Measurements from ENCODE around the gene HGS. TPM values are rescaled to one million over a fixed set of nuclear protein-coding genes. Genes with fewer than 3 reads are reported as not detected.

The HGS gene
- polyA plus RNA-seq, 3 donors, result 19.3 to 200 (median 28.0) TPM

DNA sequence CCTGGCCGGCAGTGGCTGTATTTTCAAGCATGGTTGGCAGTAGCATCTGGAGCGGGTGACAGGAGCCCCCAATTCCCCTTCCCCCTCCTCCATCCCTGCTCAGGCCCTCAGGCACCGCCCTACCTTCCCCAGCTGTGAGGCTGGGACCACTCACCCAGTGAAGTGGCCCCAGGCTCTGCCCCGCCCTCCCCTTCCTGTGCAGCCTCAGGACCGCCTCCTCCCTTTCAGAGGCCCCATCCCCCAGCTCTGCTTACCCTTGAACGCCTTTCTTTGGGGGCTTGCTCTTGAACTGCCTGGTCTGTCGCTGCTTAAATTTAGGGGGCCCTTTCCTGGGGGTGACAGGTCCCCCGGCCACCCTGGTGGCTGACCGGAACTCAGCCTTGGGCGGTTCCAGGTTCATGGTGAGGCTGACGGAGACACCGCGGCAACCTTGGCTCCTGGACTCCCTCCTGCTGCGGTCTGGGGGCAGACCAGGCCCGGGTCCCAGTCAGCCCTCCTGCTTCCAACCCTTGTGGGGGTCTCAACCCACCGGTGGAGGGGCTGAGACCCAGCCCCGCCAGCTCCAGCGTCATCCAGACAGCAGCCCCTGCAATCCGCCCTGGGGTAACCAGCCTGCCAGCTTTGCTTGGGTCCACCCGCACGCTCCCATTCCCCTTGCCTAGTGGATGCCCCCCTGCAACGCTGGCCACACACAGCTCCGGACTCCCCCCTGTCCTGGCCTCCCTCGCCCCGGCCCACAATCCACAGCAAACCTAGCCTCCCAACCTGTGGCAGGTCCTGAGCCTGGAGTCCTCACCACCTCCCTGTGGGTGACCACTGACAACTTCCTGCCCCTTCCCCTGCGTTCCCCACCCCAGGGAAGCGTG, 30.7 kb upstream of the HGS start:
- Histone ChIP-seq H3K4me1 (ENCODE audit: control insufficient read depth in 1 of 2, insufficient read depth in 2 of 2, low read length in 2 of 2) (peaks cover 19 to 26% of the 10 kb centered on the region in 2 donors), H3K79me2 (ENCODE audit: insufficient read depth, low read length) (no peaks in the 10 kb centered on the region), H3K4me3 (replicated peaks in 1 of 3; ENCODE audit: low read depth in 2 of 3, low read length in 3 of 3) (peak overlapping the region; percentile 33 to 78 (median 59)), H3K36me3 (replicated peaks in 1 of 2; ENCODE audit: control insufficient read depth in 1 of 2, insufficient read depth in 2 of 2, low read length in 2 of 2) (no peaks in the 10 kb centered on the region), H3K9ac (ENCODE audit: insufficient read depth, low read length, poor library complexity, severe bottlenecking) (peak overlapping the region; percentile 70), H3K9me3 (replicated peaks in 1 of 2; ENCODE audit: control insufficient read depth in 1 of 2, insufficient read depth in 1 of 2, low read length in 2 of 2) (peaks cover 7 to 16% of the 10 kb centered on the region in 2 donors), H3K4me2 (replicated peaks; ENCODE audit: extremely low read depth, low read length, poor library complexity, severe bottlenecking) (peak overlapping the region; percentile 86), H3K27ac (ENCODE audit: low read depth in 1 of 2, low read length in 2 of 2) (peak overlapping the region in 1 of 2 donors; percentile 53), H2AFZ (ENCODE audit: insufficient read depth, low read depth, low read length, poor library complexity, severe bottlenecking) (peak overlapping the region; percentile 97), H4K20me1 (ENCODE audit: insufficient read depth, low read length) (no peaks in the 10 kb centered on the region), H3K27me3 (ENCODE audit: control insufficient read depth in 2 of 2, insufficient read depth in 2 of 2, low read length in 2 of 2) (peaks cover 6 to 16% of the 10 kb centered on the region in 2 donors)
- peak in 1 of 3 donors; percentile 11 for DNase-seq
- peaks cover 21% of the 10 kb centered on the region for H3K4me1 Mint-ChIP-seq
- H3K4me3 Mint-ChIP-seq, result peak overlapping the region; percentile 89 to 98
- H3K27me3 Mint-ChIP-seq (ENCODE audit: low read depth in 3 of 3), result peaks cover 22 to 36% (median 30%) of the 10 kb centered on the region in 3 donors
- under 1% methylated on average over 23 of the region's 27 CpGs for WGBS (ENCODE audit: insufficient coverage)
- TF ChIP-seq, protein P1, sequence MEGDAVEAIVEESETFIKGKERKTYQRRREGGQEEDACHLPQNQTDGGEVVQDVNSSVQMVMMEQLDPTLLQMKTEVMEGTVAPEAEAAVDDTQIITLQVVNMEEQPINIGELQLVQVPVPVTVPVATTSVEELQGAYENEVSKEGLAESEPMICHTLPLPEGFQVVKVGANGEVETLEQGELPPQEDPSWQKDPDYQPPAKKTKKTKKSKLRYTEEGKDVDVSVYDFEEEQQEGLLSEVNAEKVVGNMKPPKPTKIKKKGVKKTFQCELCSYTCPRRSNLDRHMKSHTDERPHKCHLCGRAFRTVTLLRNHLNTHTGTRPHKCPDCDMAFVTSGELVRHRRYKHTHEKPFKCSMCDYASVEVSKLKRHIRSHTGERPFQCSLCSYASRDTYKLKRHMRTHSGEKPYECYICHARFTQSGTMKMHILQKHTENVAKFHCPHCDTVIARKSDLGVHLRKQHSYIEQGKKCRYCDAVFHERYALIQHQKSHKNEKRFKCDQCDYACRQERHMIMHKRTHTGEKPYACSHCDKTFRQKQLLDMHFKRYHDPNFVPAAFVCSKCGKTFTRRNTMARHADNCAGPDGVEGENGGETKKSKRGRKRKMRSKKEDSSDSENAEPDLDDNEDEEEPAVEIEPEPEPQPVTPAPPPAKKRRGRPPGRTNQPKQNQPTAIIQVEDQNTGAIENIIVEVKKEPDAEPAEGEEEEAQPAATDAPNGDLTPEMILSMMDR (IDR thresholded peaks at IDR 0.05), result no peak
- H3K9me3 Mint-ChIP-seq, result peaks cover 10 to 21% (median 18%) of the 10 kb centered on the region in 7 donors
- H3K27ac Mint-ChIP-seq, result peak overlapping the region in 5 of 7 donors; percentile 20 to 84 (median 37)
- intact Hi-C loops (cut with micrococcal nuclease), result no loop called here
- H3K36me3 Mint-ChIP-seq, result peaks cover 2 to 6% of the 10 kb centered on the region in 2 donors

DNA sequence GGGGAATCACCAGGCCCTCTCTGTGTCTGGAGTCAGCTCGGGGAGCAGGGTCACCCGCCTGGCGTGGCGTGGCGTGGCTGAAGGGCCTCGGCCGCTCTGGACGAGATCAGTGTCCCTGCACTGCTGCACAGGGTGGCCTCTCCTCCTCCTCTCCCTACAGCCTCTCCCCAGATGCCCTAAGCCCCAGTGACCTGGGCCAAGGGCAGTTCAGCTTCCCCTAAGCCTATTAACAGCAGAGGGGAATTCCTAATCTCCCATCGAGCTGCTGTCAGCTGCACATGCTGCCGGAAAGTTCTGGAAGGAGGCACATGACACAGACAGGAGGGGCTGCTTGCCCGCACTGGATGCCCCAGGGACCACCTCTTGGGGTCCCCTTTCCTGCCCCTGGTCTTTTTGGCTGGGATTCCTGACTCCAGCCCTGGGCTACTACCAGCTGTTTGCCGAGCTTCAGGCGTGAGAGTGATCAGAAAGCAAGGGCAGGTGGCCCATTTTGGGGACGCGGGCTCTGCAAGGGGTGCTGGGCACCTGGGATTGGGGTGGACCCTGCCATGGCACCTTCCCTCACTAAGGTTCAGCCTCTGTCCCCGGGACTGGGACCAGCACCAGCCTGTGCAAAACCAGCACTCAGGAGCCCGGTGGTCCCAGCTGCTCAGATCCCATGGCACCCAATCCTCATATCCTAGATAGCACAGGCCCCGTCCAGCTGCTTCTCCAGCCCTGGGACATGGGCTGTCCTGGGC, 28.3 kb upstream of the HGS start:
- Mint-ChIP-seq H3K4me1 (peaks cover 21% of the 10 kb centered on the region), H3K27ac (no peak overlapping the region), H3K9me3 (peaks cover 0 to 1% (median 0%) of the 10 kb centered on the region in 7 donors), H3K36me3 (no peaks in the 10 kb centered on the region), H3K27me3 (ENCODE audit: low read depth in 3 of 3) (peaks cover 6 to 15% (median 12%) of the 10 kb centered on the region in 3 donors), H3K4me3 (no peak overlapping the region)
- Histone ChIP-seq H3K79me2 (ENCODE audit: insufficient read depth, low read length) (no peaks in the 10 kb centered on the region), H4K20me1 (ENCODE audit: insufficient read depth, low read length) (no peaks in the 10 kb centered on the region), H2AFZ (ENCODE audit: insufficient read depth, low read depth, low read length, poor library complexity, severe bottlenecking) (no peak overlapping the region), H3K9me3 (replicated peaks in 1 of 2; ENCODE audit: control insufficient read depth in 1 of 2, insufficient read depth in 1 of 2, low read length in 2 of 2) (no peaks in the 10 kb centered on the region), H3K4me2 (replicated peaks; ENCODE audit: extremely low read depth, low read length, poor library complexity, severe bottlenecking) (no peak overlapping the region), H3K36me3 (replicated peaks in 1 of 2; ENCODE audit: control insufficient read depth in 1 of 2, insufficient read depth in 2 of 2, low read length in 2 of 2) (no peaks in the 10 kb centered on the region), H3K4me1 (ENCODE audit: control insufficient read depth in 1 of 2, insufficient read depth in 2 of 2, low read length in 2 of 2) (peaks cover 19 to 26% of the 10 kb centered on the region in 2 donors), H3K9ac (ENCODE audit: insufficient read depth, low read length, poor library complexity, severe bottlenecking) (no peak overlapping the region), H3K27ac (ENCODE audit: low read depth in 1 of 2, low read length in 2 of 2) (no peak overlapping the region), H3K27me3 (ENCODE audit: control insufficient read depth in 2 of 2, insufficient read depth in 2 of 2, low read length in 2 of 2) (no peaks in the 10 kb centered on the region), H3K4me3 (replicated peaks in 1 of 3; ENCODE audit: low read depth in 2 of 3, low read length in 3 of 3) (no peak overlapping the region)
- TF ChIP-seq, protein P1 (IDR thresholded peaks at IDR 0.05), result no peak
- 95% methylated on average over 17 of the region's 18 CpGs for WGBS (ENCODE audit: insufficient coverage)
- DNase-seq, result no peak
- intact Hi-C loops (cut with micrococcal nuclease), result no loop called here
